BJ (cell line): ENCODE data around the gene ATP9A. TPM values are rescaled to one million over a fixed set of nuclear protein-coding genes. Genes with fewer than 3 reads are reported as not detected.
A peak's percentile ranks its signal among the peaks of the same experiment; 100 is the strongest.

ENCODE experiments used
- CTCF ChIA-PET: fragments of 350-600 bp; formaldehyde crosslinking; extraction: SDS; loops from one replicate; lab custom pipeline; 2021; ENCODE audit warnings: antibody characterized with exemption, inconsistent platforms; lab: Yijun Ruan, JAX
- POLR2A ChIA-PET: fragments of 300-600 bp; sonication (Branson Sonifier 250); formaldehyde crosslinking; extraction: SDS; loops from one replicate; lab custom pipeline; 2021; ENCODE audit warnings: antibody characterized with exemption; lab: Charles Lee
- DNase-seq: peaks from one replicate; pipeline ENCODE4 v3.0.0-alpha.2; 2011; ENCODE audit warnings: low read depth
- H3K27me3 ChIP-seq: 2 replicates; pipeline ENCODE4 v1.6.0; 2011; ENCODE audit warnings: low read length; ENCODE audit not compliant: control insufficient read depth, insufficient read depth
- H3K36me3 ChIP-seq: 2 replicates; pipeline ENCODE4 v1.5.1; 2011; ENCODE audit warnings: low read length; ENCODE audit not compliant: control insufficient read depth, insufficient read depth
- H3K4me3 ChIP-seq: 2 replicates; pipeline ENCODE4 v1.5.1; 2011; ENCODE audit warnings: low read depth, mild to moderate bottlenecking, control low read depth, low read length
- CTCF ChIP-seq: IDR thresholded peaks from 2 replicates; pipeline ENCODE4 v1.5.1; 2011; ENCODE audit warnings: low read depth, mild to moderate bottlenecking, control low read depth, inconsistent platforms, low read length, moderate library complexity; ENCODE audit not compliant: insufficient read depth
- polyA plus RNA-seq: library from polyadenylated mRNA; depleted of rRNA; stranded (reverse); fragments of >200 nt; gene quantifications from 2 replicates; pipeline ENCODE4 v1.2.3, GENCODE V29; 2011

The ATP9A gene
- polyA plus RNA-seq, 1 experiment, result 26.0 TPM

- TF ChIP-seq CTCF, result peak; percentile 71
- POLR2A ChIA-PET, result no interaction called here
- CTCF ChIA-PET, result interaction anchor here (0.6 to 2.3 kb wide), 26 partner anchors 9 to 383 kb away, joined by 3 to 13 read pairs (median 4); partner anchors contain the start of gene SALL4
- H3K4me3 ChIP-seq, result no peak overlapping the region
- DNase-seq, result no peak
- H3K36me3 ChIP-seq, result no peaks in the 10 kb centered on the region
- no peaks in the 10 kb centered on the region for H3K27me3 ChIP-seq
Observed at GRCh38 chr20:51700809-51701285, 67.3 kb downstream of the ATP9A start.

GRCh38 chr20:51698252-51698651 is 69.9 kb downstream of the ATP9A start:
- DNase-seq, result no peak
- ChIA-PET POLR2A (no interaction called here), CTCF (interaction anchor here (3.7 kb wide), 1 partner anchor 7 kb away, joined by 16 read pairs; no protein-coding TSS in a partner anchor)
- Histone ChIP-seq H3K4me3 (no peak overlapping the region), H3K27me3 (no peaks in the 10 kb centered on the region), H3K36me3 (peaks cover 3% of the 10 kb centered on the region; the same call in 1 of the 2 replicates)
- no peak for TF ChIP-seq CTCF

GRCh38 chr20:51697096-51697826 is 70.9 kb downstream of the ATP9A start:
- H3K27me3 ChIP-seq, result no peaks in the 10 kb centered on the region
- ChIA-PET CTCF (interaction anchor here (0.8 to 3.7 kb wide), 8 partner anchors 8 to 768 kb away, joined by 3 to 16 read pairs (median 4); no protein-coding TSS in a partner anchor), POLR2A (no interaction called here)
- TF ChIP-seq CTCF, result no peak
- no peak overlapping the region for H3K4me3 ChIP-seq
- no peak for DNase-seq
- H3K36me3 ChIP-seq, result peaks cover 3% of the 10 kb centered on the region; the same call in 1 of the 2 replicates

GRCh38 chr20:51696304-51697071 is 71.7 kb downstream of the ATP9A start:
- peak overlapping the region; percentile 5; the same call in 1 of the 2 replicates for H3K4me3 ChIP-seq
- no peak for DNase-seq
- no peaks in the 10 kb centered on the region for H3K27me3 ChIP-seq
- no peak for TF ChIP-seq CTCF
- ChIA-PET POLR2A (interaction anchor here (0.7 kb wide), 1 partner anchor 329 kb away, joined by 3 read pairs; no protein-coding TSS in a partner anchor), CTCF (interaction anchor here (0.6 to 3.7 kb wide), 12 partner anchors 9 to 767 kb away, joined by 3 to 16 read pairs (median 4); no protein-coding TSS in a partner anchor)
- peaks cover 3% of the 10 kb centered on the region; the same call in 1 of the 2 replicates for H3K36me3 ChIP-seq
